CD4-positive, alpha-beta T cell treated with Interleukin-6 for 4 hours (primary cell): Measurements from ENCODE around the gene BORCS6.
A peak's percentile ranks its signal among the peaks of the same experiment; 100 is the strongest.

ENCODE experiments used
- DNase-seq: peaks from one replicate; pipeline ENCODE4 v3.0.0-alpha.2; 2020; ENCODE audit warnings: mixed read lengths

The BORCS6 gene

DNA sequence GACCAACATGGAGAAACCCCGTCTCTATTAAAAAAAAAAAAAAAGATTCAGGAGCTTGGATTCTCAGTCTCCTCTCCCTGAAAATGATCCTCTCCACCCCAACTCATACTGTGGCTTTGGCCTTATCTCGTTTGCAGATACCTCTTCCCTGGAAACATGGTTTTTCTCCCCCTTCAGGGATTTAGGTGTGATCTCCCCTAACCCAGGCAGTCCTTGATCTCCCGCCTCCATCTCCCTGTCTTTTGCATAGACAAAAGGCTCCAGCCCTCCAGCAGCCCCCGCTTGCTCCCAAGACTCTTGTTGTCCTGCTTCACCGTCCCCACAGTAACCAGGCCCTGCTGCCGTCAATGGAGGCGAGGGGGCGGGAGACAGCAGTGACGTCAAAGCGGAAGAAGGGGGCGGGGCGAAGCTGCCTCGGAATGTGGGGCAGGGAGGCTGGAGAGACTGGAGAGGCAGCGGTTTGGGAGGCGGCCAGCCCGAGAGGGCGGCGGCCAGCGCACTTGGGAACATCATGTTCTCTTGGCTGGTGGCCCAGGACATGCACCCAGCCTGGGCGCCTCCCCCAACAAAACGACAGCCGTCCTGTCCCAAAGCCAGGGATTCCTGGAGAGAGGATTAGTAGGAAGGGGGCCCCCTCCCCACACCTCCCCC lies 35.9 kb downstream of the BORCS6 start:
- peak; percentile 88 for DNase-seq

DNA sequence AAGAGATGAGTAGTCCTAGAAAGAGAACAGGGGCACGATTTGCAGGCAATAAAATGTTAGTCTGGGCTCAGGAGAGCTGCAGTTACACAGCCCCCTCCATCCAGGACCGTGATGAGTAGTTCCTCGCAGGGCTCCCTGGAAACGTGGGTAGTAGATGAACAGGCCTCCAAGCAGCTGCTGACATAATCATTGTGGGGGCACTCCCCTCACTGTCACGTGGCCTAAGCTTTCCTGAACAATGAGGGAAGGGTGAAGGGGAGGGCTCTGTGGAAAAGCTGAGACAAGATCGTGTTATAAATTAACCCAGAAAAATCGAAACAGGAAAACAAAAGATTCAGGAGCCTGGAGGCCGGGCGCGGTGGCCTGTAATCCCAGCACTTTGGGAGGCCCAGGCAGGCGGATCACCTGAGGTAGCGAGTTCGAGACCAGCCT lies 36.4 kb downstream of the BORCS6 start:
- peak; percentile 20 for DNase-seq

DNA sequence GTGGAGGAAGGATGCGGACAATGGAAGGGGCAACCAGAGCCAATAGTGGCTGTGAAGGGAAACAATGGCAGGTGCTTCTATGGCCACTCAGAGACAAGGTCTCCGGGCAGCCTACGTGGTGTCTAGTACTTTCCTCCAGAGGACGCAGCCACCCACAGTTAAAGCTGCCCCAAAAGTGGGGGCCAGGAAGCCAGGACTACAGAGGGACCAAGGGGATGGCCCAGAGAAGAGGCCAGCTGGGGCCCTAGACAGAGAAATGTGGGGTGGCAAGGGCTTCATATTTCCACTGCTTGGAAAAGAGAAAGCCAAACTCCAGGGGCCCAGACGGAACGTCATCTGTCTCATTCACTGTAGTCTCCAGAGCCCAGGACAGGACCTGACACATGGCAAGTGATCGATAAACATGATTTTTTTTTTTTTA lies 36.9 kb downstream of the BORCS6 start:
- DNase-seq = no peak

DNA sequence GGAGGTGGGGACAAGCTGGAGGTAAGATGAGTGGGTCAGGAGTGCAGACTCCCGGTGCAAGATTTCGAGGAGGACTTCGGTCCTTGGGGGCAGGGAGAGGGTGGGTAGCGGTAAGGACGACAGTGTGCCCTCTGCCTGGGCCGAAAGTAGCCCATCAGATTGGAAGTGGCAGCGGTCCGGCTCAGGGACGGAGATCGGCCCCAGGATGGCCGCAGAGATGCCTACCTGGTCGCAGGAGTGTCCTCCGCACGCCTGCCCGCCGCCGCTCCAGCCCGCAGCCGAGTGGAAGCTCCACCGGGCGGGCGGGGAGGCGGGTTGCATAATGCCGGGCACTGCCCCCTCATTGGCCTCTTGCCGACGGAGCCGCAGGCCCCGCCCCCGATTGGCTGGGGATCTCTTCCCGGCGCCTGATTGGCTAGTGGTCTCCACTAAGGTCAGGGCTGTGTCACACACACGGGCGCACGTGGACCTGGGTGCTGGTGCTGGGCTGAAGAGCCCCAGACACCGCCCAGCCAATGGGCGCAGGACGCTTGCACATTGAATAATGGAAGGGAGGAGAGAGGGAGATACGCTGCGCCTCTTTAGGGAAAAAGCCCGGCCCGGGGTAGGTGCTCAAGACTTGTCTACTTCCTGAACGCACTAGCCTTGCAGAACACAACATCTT lies 37.7 kb downstream of the BORCS6 start, which contains the start of gene PER1:
TSS of gene PER1 (minus strand) at position 293 of the 664 bp plus-strand sequence. CDS start 1,698 bp downstream, outside the sequence.
- peak; percentile 93 for DNase-seq

DNA sequence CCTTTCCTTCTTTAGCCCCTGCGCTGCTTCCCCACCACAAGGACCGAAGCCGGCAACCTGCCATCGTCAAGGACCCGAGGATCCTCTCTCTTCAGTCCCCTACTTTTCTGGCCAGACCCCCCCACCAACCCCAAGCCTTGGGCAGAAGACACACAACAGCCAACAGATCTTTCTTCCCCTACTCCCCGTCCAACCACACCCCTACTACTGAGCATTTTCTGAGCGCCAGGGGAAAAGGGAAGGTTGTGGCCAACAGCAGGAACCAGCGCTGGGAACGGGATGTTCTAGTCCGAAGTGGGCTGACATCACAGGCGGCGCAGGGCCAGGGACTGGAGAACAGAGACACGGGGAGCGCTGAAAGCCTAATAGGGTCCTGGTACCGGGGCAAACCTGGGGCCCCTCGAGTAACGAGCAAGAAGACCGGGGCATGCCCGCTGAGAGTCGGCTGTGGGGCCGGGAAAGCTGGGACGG lies 38.3 kb downstream of the BORCS6 start:
- peak; percentile 30 for DNase-seq

DNA sequence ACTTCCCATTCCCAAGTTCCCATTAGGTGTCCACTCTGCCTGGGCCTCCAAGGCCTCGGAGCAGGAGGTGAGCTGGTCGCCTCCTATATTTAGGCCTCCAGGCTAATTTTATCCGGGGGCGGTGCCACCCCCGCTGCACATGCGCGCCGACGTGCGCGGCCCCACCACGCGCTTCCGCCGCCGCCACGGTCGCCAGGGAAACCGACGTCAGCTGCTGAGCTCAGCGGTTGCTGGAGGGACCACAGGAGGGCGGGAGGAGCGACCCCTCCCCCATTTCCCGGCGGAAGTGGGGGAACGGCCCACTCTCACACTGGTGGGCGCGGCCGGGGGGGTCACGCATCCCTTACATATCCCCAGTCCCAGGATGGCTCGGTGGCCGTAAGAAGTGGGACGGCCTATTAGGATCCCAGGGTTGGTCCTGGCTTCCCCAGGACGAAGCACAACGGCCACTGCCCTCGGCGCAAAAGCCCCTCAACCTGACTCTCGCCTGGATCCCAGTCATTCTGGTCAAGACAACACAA lies 38.8 kb downstream of the BORCS6 start:
- peak; percentile 92 for DNase-seq

DNA sequence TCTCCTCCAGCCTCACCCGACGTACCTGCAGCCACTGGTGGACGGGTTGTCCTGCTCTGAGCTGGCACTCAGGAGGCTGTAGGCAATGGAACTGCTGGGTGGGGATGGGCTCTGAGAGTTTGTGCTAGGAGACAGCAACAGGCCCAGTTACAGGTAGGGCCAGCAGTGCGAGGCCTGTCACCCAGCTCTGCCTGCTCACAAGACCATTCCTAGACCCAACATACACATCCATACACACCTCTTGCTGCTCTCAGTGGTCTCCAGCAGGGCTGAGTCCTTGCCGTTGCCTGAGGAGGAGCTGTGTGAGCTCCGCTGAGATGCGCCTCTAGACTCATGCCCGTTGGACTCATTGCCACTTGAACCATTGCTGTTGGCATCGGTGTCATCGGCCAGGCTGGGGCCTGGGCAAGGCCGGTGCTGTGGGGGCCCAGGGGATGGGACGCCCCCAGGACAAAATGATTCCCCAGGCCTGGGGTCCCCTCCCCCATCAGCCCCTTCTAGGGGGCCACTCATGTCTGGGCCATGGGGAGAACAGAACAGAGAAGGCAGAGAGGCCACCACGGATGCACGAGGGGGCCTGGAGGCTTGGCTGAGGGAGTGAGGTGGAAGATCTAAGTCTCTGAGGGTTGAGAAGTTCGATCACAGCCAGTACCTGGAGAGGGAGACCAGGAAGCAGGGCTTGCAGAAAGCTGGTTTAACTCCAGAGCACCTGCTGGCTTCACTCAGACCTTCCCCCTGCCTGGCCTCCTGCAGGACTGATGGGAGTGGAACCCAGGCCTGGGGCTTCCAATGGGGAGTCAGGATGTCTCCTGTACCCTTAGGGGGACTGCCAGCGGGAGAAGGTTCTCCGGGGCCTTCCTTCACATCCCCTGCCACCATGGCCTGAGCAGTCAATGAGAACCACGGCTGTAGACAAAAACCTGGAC lies 39.5 kb downstream of the BORCS6 start:
- no peak for DNase-seq

DNA sequence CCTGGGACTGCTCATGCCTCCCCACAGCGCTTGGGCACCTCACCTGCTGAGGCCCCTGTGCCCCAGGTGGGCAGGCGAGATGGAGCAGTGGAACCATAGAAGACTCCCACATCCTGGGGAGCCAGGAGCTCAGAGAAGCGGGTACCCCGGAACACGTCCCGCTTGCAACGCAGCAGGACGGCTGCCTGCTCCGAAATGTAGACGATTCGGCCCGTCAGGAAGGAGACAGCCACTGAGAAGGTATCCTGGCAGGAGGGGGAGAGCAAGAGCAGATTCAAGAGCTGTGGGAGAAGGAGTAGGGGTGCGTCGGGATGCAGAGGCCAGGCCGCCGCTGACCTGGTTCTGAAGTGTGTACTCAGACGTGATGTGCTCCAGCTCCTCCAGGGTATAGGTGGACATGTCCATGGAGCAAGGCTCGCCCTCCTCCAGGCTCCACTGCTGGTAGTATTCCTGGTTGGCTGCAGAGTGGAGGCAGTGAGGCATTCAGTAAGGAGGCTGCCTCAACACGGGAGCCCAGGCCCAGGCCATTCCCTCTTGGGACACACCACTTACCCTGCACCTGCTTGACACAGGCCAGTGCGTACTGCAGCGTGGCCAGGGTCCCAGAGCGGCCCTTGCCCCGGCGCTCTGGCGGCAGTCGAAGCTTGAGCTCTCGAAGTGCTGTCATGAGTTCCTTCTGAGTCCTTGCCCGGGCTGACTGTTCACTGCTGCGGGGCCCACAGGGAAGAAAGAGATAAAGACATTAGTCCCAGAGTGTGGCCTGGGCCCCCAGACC lies 40.4 kb downstream of the BORCS6 start:
- no peak for DNase-seq

DNA sequence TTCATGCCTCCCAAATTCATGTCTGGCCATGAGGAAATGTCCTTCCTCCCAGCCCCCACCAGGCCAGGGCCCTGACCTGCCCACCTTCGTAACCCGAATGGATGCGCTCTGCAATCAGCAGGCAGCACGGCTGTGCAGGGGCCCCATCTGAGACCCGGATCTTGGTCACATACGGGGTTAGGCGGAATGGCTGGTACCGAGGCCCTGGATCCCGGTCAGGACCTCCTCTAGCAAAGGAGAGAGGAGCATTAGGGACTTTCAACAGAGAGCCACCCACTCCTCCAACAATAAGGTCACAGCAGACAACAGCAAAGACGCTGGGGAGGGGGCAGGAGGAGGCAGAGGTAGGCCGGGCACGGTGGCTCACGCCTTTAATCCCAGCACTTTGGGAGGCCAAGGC lies 41.4 kb downstream of the BORCS6 start:
- DNase-seq = no peak

DNA sequence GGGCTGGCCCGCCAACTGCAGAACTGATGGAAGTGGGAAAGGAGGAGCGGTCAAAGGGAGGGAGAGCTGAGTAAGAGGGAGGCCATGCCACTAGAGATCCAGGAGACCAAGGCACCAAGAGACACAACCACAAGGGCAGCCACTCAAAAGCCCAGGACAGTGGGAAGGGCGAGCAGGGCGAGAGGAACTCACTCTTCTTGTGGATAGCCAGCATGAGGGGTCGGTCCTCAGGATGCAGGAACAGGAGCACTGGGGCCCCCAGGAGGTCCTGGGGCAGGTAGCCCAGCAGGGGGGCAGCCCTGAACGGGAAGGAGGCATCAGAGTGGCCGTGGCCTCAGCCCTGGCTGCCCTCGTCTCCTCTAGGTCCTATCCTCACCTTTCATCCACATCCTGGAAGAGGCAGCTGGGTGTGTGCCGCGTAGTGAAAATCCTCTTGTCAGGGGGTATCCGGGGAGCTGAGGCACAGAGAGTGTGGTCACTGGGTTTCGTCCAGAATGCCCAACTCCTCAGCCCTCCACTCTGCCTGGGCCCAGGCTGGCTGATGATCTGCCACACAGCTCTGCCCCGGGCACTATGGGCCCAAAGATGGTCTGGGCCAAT lies 42.1 kb downstream of the BORCS6 start:
- DNase-seq = no peak

DNA sequence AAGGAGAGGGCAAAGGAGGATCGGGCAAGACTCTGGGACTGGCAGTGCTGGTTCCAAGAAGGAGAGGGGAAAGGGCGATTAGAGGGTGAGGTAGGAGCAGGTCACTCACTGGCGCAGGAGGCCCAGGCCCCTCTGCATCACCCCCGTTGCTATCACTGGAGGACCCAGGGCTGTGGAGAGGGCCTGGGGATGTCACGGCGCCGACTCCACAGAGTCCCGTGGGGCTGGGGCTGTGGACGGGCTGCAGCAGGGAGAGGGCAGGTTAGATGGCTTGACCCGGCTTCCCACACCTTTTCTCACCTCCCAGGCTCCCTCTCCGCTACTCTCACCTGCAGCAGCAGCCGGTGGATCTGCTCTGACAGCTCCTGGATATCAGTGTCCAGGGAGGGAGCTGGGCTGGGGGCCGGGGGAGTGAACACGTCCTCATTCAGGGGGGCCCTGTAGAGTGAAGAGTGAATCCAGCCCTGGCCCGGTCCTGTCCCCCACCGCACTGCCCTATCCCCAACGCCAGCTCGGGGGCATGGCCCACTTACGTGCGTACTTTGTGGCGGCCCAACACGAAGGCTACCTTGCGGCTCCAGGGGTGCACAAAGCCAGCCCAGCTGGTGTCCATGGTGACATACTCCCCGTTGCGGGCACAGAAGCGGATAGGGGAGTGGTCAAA lies 42.7 kb downstream of the BORCS6 start:
- DNase-seq = no peak

DNA sequence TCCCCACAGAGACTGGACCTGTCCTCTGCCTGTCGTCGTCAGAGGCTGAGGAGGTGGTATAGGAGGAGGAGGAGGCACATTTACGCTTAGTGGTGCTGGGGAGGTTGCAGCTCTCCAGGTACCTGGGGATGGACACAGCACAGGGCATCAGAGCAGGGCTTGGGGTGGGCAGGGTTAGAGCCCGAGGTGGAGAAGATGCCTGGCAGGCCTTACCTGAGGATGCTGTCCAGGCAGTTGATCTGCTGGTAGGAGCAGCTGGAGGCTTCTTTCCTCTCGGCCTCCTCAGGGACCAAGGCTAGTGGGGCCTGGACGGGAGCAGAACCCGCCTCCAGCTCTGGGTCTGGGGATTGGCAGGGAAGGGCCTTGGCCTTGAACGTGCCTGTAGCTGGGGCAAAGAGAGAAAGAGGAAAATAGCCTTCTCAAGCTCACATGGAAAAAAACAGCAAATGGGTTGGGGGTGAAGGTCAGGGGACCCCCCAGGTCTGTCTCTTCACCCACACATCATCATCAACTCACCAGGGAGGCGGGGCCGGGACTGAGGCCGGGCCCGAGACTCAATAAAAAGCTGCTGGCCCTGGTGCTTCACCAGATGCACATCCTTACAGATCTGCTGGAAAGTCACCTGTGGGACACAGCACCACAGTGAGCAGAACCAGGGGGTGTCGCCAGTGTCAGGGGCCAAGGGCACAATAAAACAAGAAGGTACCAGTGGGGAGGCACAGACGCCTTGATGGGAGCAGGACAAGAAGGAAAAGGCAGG lies 43.4 kb downstream of the BORCS6 start:
- no peak for DNase-seq

DNA sequence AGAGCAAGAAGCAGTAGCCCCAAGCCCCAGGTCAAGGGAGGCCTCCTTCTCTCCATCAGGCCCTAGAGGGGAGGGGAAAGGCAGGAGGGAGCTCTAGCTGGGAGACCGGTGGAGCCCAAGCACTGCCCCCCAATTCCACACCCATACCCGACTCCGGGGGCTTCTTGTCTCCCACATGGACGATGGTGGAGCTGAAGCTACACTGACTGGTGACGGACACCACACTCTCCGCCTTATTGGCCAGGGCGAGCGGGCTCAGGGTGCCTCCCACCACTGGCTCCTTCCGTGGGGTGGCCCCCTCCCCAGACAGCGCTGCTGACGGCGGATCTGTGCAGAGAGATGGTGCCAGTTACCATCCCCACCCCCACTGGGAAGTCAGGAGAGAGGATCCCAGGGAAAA lies 44.2 kb downstream of the BORCS6 start:
- DNase-seq = no peak

DNA sequence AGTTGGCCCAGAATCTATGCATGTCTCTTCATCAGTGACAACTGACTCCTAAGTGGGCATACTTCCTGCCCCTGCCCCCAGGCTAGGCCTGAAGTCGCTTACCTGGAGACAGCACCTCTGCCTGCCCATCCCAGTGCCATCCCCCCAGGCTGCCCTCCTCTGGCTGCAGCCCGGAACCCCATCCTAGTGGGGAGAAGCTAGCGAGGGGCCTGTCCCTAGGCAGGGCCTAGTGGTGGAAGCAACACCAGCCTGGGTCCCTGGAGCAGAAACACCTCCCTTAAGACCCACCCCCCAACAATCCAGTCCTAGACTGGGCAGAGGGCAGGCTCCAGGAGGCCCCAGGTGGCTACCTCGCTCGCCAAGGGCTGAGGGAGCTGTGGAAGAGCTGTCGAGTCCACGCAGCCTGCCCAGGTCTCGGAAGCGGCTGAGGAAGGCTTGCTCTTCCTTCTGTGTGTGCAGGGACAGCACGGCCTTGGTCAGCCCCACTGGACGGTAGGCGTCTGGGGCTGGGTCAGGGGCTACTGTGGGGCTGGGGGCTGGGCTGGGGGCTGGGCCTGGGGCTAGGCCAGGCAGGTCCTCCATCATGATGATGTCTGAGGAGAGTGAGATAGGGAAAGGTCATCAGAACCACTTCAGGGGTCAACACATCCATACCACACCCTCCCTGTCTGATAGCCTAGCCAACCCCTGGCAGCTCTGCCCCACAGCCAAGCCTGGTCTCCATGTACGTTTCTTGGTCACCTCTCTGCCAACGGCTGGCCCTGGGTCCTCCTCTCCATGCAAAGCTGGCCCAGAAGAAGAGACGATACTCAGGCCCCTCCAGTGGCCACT lies 45.4 kb downstream of the BORCS6 start:
- no peak for DNase-seq

DNA sequence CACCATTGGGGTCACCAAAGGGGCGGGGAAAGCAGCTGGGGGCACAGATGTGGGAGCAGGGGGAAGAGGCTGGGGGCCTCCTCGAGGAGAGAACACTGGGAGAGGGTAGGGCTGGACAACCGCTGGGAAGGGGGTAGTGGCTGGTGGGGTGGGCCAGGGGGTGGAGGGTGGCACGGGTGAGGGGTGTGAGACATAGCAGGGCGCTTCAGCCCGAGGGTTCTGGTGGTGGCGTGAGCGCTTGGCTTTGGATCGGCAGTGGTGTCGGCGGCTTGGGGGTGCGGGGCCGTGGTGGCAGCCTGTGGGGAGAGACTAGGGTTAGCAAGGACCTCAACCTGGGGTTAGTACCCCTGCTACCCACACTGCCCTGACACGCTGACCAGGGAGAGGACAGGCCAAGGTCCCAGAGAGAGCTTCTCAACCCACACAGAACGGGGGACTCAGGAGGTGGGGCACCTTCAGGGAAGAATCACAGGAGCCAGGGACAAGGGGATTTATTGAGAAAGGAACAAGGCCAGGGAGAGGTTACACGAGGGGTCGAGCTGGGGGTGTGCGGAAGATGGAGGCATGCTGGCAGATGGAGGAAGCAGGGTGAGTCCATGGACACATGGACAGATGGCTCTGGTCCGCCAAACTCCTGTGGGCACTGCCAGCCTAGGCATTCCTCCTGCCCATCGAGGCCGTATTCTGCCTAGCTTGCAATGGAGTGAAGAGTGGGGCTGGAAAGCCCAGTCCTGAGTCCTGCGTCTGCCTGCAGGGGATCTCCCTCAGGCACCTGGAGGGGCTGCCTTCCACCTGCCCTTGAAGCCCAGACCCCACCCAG lies 46.2 kb downstream of the BORCS6 start:
- DNase-seq = no peak

DNA sequence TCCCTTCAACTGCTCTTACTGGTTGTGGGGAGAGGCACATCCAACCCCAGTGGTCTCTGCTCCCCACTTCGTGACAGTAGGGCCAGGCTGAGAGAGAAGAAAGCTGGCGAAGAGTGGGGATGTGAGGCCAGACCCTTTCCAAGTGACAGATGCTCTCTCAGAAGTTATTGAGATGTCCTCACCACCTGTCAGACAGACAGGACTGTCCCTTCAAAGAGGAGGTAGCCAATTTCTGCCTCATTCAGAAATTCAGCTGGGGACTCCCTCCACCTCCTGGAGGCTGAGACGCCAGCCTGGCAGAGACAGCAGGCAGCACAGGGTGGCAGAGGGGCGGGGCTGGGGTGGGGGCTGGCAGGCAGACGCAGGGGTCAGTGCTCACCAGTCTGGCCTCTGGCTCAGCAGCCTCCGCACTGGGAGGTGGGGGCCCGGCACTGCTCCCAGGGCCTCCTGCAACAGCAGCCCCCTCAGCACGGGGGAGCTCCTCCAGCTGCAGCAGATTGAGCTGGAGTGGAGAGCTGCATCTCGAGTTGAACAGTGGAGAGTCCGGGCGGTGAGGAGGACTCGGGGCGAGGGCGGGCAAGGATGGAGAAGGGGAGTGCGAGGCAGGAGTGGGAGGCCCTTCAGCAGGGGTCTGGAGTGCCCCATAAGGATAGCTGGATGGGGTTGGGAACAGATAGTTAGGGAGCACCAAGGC lies 46.9 kb downstream of the BORCS6 start:
- no peak for DNase-seq

DNA sequence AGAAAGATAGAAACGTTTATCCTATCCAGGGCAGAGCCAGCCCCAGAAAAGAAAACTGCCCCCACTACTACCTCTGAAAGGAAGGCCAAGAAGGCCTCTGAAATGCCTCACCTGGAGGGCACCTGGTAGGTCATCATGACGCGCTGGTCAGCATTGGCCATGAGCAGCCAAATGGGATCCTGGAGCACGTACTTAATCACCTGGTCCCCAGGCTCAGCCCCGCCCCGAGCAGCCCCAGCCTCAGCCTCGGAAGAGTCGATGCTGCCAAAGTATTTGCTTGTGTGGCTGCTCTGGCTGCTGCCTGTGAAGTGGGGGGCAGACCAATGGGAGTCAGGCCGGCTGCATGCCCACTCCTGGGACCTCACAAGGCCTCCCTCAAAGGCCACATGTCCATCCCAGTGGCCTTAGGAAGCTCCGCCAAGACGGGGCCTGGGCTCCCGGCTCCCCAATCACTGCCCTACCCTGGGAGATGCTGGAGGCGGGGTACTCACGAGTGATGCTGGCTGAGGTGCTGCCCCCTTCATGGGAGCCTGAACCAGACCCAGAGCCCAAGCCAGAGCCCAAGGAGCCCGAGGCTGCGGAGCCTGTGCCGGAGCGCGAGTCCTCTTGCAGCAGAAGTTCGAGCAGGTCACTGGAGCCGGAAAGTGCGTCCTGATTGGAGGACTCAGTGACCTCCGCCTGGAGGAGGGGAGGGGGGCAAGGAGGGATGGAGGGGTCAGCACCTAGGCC lies 47.7 kb downstream of the BORCS6 start:
- DNase-seq = no peak
